Measurements from ENCODE around the gene TNFRSF14. TPM values are rescaled to one million over a fixed set of nuclear protein-coding genes. Genes with fewer than 3 reads are reported as not detected.

Gene TNFRSF14
- total and polyA plus RNA-seq, 2 experiments from 2014 or later, result not detected

DNA sequence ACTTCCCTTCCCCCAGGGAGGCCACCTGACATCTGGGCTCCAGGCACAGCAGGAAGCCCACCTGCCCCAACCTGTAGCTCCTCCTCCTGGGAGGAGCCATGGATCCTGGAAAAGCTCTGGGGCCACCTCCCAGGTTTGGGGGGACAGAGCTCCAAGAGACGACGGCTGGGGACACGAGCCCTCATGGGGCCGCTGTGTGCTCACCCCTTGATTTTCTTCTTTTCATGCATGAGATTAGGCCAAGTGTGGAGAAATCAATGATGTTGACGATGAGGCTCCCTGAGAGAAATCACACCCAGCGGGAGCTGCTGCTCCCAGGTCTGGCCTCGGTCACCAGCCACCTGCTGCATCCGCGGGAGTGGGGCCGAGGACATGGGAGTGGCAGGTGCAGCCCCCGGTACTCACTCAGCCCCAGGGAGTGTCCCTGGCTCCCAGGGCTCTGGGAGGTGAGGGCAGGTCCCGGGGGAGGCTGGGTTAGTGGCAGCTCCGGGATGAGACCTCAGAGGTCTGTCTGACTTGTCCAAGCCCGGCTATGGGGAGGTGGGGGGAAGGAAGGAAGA lies 8.7 kb downstream of the TNFRSF14 start (continued):
- TF ChIP-seq STAT1 (IDR thresholded peaks at IDR 0.05; ENCODE audit: unreplicated experiment) (no peak), ETS1 (IDR thresholded peaks at IDR 0.05) (no peak), ZNF114 (CRISPR knock-in tag; IDR thresholded peaks at IDR 0.05) (no peak)

DNA sequence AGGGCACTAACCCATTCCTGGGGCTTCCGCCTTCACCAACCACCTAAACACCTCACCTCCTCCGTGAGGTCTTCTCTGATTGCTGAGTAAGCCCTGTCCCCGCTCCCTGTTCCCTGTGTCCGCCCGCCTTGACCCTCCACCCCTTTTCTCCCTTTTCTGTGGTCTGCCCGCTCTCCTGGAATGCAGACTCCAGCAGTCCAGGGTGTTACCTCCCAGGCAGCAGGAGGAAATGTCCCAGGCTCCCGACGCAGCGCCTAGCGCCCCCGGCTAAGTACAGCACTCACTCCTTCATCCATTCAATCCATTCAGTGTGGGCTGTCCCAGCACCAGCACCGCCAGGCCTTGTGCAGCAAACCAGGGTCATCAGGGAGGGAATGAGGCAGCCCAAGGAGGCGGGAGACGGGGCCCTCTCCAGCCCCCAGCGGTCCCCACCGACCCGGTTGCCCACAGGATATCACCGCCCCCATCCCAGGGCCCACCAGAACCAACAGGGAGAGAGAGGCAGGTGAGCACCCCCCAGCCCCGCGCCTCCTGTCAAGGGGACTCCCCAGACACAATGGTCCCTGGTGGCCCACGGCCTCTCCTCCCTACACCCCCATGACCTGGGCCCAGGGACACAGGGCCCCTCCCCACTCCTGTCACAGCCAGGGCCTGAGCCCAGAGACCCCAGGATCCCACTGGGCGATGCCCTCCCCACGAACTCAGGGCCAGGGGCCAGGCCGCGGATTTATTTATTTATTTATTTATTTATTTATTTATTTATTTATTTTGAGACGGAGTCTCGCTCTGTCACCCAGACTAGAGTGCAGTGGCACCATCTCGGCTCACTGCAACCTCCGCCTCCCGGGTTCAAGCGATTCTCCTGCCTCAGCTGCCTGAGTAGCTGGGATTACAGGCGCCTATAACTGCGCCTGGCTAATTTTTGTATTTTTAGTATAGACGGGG lies 10.2 kb downstream of the TNFRSF14 start:
- H2AFZ ChIP-seq, result no peak overlapping the region; the same call in 1 of the 2 replicates
- DNase-seq (ENCODE audit: low spot score), result no peak
- Mint-ChIP-seq H3K36me3 (ENCODE audit: low read depth) (no peaks in the 10 kb centered on the region; the same call in 2 of the 3 replicates), H3K27me3 (ENCODE audit: insufficient read depth, low read depth, poor library complexity) (peaks cover 14% of the 10 kb centered on the region), H3K9me3 (no peaks in the 10 kb centered on the region; the same call in 2 of the 3 replicates), H3K4me1 (peaks cover 3% of the 10 kb centered on the region), H3K4me3 (no peak overlapping the region), H3K27ac (no peak overlapping the region)
- ATAC-seq, result no peak
- H3K4me3 ChIP-seq, result no peak overlapping the region
- H3K9me2 ChIP-seq (ENCODE audit: insufficient read depth), result no peaks in the 10 kb centered on the region
- H3F3A ChIP-seq (replicated peaks; ENCODE audit: low read depth), result no peaks in the 10 kb centered on the region
- no peaks in the 10 kb centered on the region for H3K36me3 ChIP-seq (ENCODE audit: insufficient read depth)
- H3K27me3 ChIP-seq (ENCODE audit: insufficient read depth), result no peaks in the 10 kb centered on the region
- no peak overlapping the region for H3K4me2 ChIP-seq
- H4K20me1 ChIP-seq (replicated peaks; ENCODE audit: insufficient read depth), result no peaks in the 10 kb centered on the region
- H3K79me2 ChIP-seq (replicated peaks; ENCODE audit: insufficient read depth), result no peaks in the 10 kb centered on the region
- no peak overlapping the region for H3K27ac ChIP-seq (ENCODE audit: low read depth)
- no peaks in the 10 kb centered on the region for H3K4me1 ChIP-seq (ENCODE audit: insufficient read depth)
- no peak for TF ChIP-seq ETS1 (IDR thresholded peaks at IDR 0.05)

DNA sequence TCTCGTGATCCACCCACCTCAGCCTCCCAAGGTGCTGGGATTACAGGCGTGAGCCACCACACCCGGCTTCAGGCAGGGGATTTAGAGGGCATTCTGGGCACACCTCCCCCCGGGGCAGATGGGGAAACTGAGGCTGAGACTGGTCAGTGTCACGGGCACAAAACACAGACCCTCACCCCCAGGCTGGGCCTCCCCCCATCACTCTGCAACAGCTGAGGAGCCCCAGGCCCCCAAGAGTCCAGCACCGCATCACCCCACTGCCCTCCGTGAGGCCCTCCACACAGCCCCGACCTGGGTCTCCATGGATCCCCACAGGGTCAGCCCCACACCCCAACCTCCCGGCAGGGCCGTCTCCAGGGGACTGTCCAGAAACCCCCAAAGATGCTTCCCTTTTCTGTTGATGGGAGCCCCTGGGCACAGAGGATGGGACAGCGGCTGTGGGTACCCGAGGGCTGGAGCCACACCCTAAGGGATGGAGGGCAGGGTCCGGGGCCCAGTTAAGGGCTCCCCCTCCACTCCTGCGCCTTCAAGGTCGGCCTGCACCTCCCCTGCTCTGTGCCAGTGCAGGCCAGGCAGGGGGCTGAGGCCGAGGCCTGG lies 11.0 kb downstream of the TNFRSF14 start:
- 0 out of 2 replicates have a peak, but pooled peaks cover under 1% of the 10 kb centered on the region for H3K9me2 ChIP-seq (ENCODE audit: insufficient read depth)

More for the DNA sequence above, 11.0 kb downstream of the TNFRSF14 start:
- H3K4me3 Mint-ChIP-seq, result no peak overlapping the region
- H3K4me3 ChIP-seq, result no peak overlapping the region
- no peak for TF ChIP-seq POLR2AphosphoS5 (IDR thresholded peaks at IDR 0.05; ENCODE audit: low read depth)
- TF ChIP-seq ZNF114 (CRISPR knock-in tag; IDR thresholded peaks at IDR 0.05), result no peak
- no peak for TF ChIP-seq CREB1 (CRISPR knock-in tag; IDR thresholded peaks at IDR 0.05; ENCODE audit: low read depth)
- no peak for TF ChIP-seq EZH2phosphoT487 (IDR thresholded peaks at IDR 0.05; ENCODE audit: unreplicated experiment)
- TF ChIP-seq ZNF331 (CRISPR knock-in tag; IDR thresholded peaks at IDR 0.05; ENCODE audit: low read depth), result no peak
- no peak for TF ChIP-seq ZNF462 (CRISPR knock-in tag; IDR thresholded peaks at IDR 0.05)
- H3K9me3 Mint-ChIP-seq, result no peaks in the 10 kb centered on the region; the same call in 2 of the 3 replicates
- ATAC-seq (no peak), DNase-seq (ENCODE audit: low spot score) (no peak)
- no peaks in the 10 kb centered on the region for H3K27me3 ChIP-seq (ENCODE audit: insufficient read depth)
- no peaks in the 10 kb centered on the region for H3K36me3 ChIP-seq (ENCODE audit: insufficient read depth)
- no peak overlapping the region for H2AFZ ChIP-seq
- H3K27ac Mint-ChIP-seq, result no peak overlapping the region
- no peaks in the 10 kb centered on the region for H3K79me2 ChIP-seq (replicated peaks; ENCODE audit: insufficient read depth)
- H3K36me3 Mint-ChIP-seq (ENCODE audit: low read depth), result no peaks in the 10 kb centered on the region
- no peaks in the 10 kb centered on the region for H3F3A ChIP-seq (replicated peaks; ENCODE audit: low read depth)
- no peaks in the 10 kb centered on the region for H4K20me1 ChIP-seq (replicated peaks; ENCODE audit: insufficient read depth)
- H3K27me3 Mint-ChIP-seq (ENCODE audit: insufficient read depth, low read depth, poor library complexity), result peaks cover 14% of the 10 kb centered on the region
- H3K27ac ChIP-seq (ENCODE audit: low read depth), result no peak overlapping the region
- H3K4me1 ChIP-seq (ENCODE audit: insufficient read depth), result no peaks in the 10 kb centered on the region
- no peak overlapping the region for H3K4me2 ChIP-seq
- H3K4me1 Mint-ChIP-seq, result peaks cover 3% of the 10 kb centered on the region
